ENCODE data around the gene CACNA2D3. TPM values are rescaled to one million over a fixed set of nuclear protein-coding genes. Genes with fewer than 3 reads are reported as not detected.

CACNA2D3 gene
- total RNA-seq, 2 donors from 2014 or later = 1.1 to 5.9 TPM

DNA sequence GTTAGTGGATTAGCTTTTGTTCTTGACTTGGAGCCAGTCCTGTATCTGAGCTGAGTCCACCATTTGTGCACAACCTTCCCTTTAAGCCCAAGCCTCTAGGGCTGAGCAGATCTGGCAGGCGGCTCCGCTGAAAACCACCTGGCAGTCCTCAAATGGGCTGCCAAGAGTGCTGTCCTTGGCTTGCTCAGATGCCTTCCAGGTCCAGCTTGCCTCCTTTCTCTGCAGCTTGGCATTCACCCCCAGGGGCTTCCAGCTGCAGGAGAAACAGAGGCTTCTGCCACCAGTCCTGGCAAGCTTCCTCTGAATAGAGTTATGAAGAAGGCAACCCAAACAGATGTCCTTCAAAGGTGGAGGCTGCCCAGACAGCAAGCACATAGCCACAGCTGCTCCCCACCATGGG lies 708.8 kb downstream of the CACNA2D3 start:
- Histone ChIP-seq H3K27ac (no peak overlapping the region), H3K4me3 (no peak overlapping the region), H3K9me3 (no peaks in the 10 kb centered on the region), H3K27me3 (replicated peaks; ENCODE audit: insufficient read depth) (no peaks in the 10 kb centered on the region), H3K36me3 (no peaks in the 10 kb centered on the region), H3K4me1 (replicated peaks) (no peaks in the 10 kb centered on the region)
- WGBS = 48% methylated on average over 2 of the region's 2 CpGs
- intact Hi-C loops (cut with DNase I) = no loop called here
- TF ChIP-seq POLR2A (IDR thresholded peaks at IDR 0.05) = no peak
- TF ChIP-seq, protein P1, sequence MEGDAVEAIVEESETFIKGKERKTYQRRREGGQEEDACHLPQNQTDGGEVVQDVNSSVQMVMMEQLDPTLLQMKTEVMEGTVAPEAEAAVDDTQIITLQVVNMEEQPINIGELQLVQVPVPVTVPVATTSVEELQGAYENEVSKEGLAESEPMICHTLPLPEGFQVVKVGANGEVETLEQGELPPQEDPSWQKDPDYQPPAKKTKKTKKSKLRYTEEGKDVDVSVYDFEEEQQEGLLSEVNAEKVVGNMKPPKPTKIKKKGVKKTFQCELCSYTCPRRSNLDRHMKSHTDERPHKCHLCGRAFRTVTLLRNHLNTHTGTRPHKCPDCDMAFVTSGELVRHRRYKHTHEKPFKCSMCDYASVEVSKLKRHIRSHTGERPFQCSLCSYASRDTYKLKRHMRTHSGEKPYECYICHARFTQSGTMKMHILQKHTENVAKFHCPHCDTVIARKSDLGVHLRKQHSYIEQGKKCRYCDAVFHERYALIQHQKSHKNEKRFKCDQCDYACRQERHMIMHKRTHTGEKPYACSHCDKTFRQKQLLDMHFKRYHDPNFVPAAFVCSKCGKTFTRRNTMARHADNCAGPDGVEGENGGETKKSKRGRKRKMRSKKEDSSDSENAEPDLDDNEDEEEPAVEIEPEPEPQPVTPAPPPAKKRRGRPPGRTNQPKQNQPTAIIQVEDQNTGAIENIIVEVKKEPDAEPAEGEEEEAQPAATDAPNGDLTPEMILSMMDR (IDR thresholded peaks at IDR 0.05) = no peak
- no peak for TF ChIP-seq POLR2AphosphoS5 (IDR thresholded peaks at IDR 0.05)
- DNase-seq (ENCODE audit: low spot score) = no peak

DNA sequence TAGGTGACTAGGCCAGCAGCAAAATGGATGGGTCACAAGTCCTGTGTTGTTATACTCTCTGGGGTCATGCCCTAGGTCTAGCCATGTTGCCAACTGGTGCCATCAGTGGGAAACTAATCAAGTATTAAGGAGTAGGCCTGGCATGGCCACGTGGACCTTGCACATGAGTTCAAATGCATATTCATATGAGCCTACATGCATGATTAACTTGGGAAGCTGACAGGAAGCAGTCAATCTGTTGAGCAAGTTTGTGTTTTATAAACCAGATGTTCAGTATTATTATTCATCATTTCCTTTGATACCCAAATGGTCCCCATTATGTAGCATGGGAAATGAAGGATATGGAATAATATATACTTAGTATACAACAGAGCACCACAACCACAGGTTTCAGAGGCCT lies 710.5 kb downstream of the CACNA2D3 start:
- TF ChIP-seq POLR2A (IDR thresholded peaks at IDR 0.05) = no peak
- TF ChIP-seq POLR2AphosphoS5 (IDR thresholded peaks at IDR 0.05) = no peak
- TF ChIP-seq, protein P1 (IDR thresholded peaks at IDR 0.05) = no peak
- Histone ChIP-seq H3K27ac (no peak overlapping the region), H3K9me3 (no peaks in the 10 kb centered on the region), H3K4me1 (replicated peaks) (no peaks in the 10 kb centered on the region), H3K27me3 (replicated peaks; ENCODE audit: insufficient read depth) (no peaks in the 10 kb centered on the region), H3K36me3 (no peaks in the 10 kb centered on the region), H3K4me3 (no peak overlapping the region)
- WGBS = 64% methylated on average over 1 of the region's 1 CpG
- no peak for DNase-seq (ENCODE audit: low spot score)
- intact Hi-C loops (cut with DNase I) = no loop called here

DNA sequence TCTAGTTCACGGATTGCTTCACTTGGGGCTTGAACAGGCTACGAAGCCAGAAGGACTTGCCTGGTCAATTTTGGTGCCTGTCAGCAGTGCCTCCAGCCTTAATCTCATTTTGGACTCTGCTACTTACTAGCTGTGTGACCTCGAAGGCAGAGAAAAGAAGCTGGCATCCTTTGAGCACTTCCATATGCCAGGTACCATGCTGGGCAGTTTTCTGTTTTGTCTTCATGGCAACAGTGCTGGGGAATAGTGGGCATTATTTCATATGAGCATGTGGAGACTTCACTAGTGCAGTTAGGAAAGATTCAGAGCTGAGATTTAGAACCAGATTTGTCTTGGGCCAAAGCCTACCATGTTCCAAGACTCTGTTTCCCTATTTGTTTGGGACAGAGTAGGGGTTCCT lies 713.3 kb downstream of the CACNA2D3 start:
- H3K4me1 ChIP-seq (replicated peaks) = no peaks in the 10 kb centered on the region
- TF ChIP-seq POLR2AphosphoS5 (IDR thresholded peaks at IDR 0.05) (no peak), POLR2A (IDR thresholded peaks at IDR 0.05) (no peak)
- TF ChIP-seq, protein P1 (IDR thresholded peaks at IDR 0.05) = no peak
- H3K36me3 ChIP-seq = no peaks in the 10 kb centered on the region
- H3K27me3 ChIP-seq (replicated peaks; ENCODE audit: insufficient read depth) = no peaks in the 10 kb centered on the region
- no peaks in the 10 kb centered on the region for H3K9me3 ChIP-seq
- intact Hi-C loops (cut with DNase I) = no loop called here
- DNase-seq (ENCODE audit: low spot score) = no peak
- no peak overlapping the region for H3K27ac ChIP-seq
- H3K4me3 ChIP-seq = no peak overlapping the region
- 89% methylated on average over 3 of the region's 3 CpGs for WGBS

DNA sequence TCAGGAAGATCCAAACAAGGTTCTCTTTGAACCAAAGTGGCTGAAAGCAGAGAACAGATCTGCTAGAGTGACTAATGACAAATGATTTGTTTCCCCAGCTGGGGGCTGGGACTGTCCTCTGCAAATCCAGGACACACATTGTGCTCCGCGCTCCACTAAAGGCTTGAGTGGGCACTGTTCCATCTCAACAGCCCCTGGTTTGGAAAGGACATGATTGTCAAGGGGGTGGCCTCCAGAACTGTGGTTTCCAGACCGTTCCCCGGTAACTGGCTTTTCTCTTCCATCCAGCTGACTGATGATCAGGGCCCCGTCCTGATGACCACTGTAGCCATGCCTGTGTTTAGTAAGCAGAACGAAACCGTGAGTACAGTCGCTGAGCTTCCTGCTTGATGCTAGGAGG lies 714.5 kb downstream of the CACNA2D3 start:
- Histone ChIP-seq H3K27ac (no peak overlapping the region), H3K36me3 (no peaks in the 10 kb centered on the region), H3K27me3 (replicated peaks; ENCODE audit: insufficient read depth) (no peaks in the 10 kb centered on the region), H3K4me1 (replicated peaks) (no peaks in the 10 kb centered on the region), H3K4me3 (no peak overlapping the region), H3K9me3 (no peaks in the 10 kb centered on the region)
- intact Hi-C loops (cut with DNase I) = no loop called here
- TF ChIP-seq POLR2AphosphoS5 (IDR thresholded peaks at IDR 0.05) (no peak), POLR2A (IDR thresholded peaks at IDR 0.05) (no peak)
- TF ChIP-seq, protein P1 (IDR thresholded peaks at IDR 0.05) = no peak
- no peak for DNase-seq (ENCODE audit: low spot score)
- WGBS = 70% methylated on average over 8 of the region's 8 CpGs

DNA sequence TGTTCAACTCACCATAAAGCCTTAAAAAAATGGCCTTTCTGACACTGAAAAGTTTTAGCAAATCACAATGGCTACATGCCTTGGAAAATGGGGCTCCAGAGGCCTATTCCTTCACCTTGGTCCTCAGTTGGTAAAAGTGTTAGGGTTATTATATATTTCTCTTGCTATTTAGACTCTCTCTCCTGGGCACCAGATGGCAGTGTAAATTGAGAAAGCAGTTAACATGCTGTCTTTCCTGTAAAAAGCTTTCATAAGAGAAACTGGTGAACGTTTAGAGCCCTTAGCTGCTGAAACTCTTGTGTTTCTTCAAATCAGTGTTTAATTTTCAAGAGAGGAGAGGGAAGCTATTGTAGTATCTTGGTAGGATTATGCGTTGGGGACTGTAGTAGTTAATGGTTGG lies 715.6 kb downstream of the CACNA2D3 start:
- TF ChIP-seq, protein P1 (IDR thresholded peaks at IDR 0.05) = no peak
- TF ChIP-seq POLR2A (IDR thresholded peaks at IDR 0.05) = no peak
- no peak for TF ChIP-seq POLR2AphosphoS5 (IDR thresholded peaks at IDR 0.05)
- WGBS = 62% methylated on average over 2 of the region's 2 CpGs
- H3K4me3 ChIP-seq = no peak overlapping the region
- no peaks in the 10 kb centered on the region for H3K27me3 ChIP-seq (replicated peaks; ENCODE audit: insufficient read depth)
- H3K9me3 ChIP-seq = no peaks in the 10 kb centered on the region
- intact Hi-C loops (cut with DNase I) = no loop called here
- DNase-seq (ENCODE audit: low spot score) = no peak
- no peak overlapping the region for H3K27ac ChIP-seq
- no peaks in the 10 kb centered on the region for H3K36me3 ChIP-seq
- no peaks in the 10 kb centered on the region for H3K4me1 ChIP-seq (replicated peaks)
